Measurements from ENCODE around the gene SERPINA9. TPM values are rescaled to one million over a fixed set of nuclear protein-coding genes. Genes with fewer than 3 reads are reported as not detected.

The SERPINA9 gene
- polyA plus RNA-seq, 1 donor (not counting 4 experiments of a cell fraction or from before 2014, with no cell fraction given): 0.05 TPM

GRCh38 chr14:94448071-94448808 lies 27.8 kb downstream of the SERPINA9 start:
- no peaks in the 10 kb centered on the region for H4K20me1 ChIP-seq (ENCODE audit: control insufficient read depth, extremely low read depth, insufficient read depth, low read length)
- FAIRE-seq: no peak
- no peak overlapping the region for H3K4me3 ChIP-seq (ENCODE audit: control insufficient read depth in 2 of 3, extremely low read depth in 1 of 3, insufficient read depth in 2 of 3, low read depth in 1 of 3, low read length in 3 of 3)

GRCh38 chr14:94447206-94447605 lies 28.8 kb downstream of the SERPINA9 start:
- TF ChIP-seq CTCF (optimal IDR thresholded peaks at IDR 0.05 in 1 of 3, IDR thresholded peaks at IDR 0.05 in 1 of 3, conservative IDR thresholded peaks at IDR 0.05 in 1 of 3; ENCODE audit: extremely low read depth in 1 of 3, insufficient read depth in 2 of 3, low read length in 3 of 3): no peak
- TF ChIP-seq EZH2 (IDR thresholded peaks at IDR 0.05; ENCODE audit: low read length): no peak
- no peak overlapping the region for H3K9ac ChIP-seq (ENCODE audit: control insufficient read depth, extremely low read depth, insufficient read depth, low read length)
- no peak for DNase-seq (ENCODE audit: low read depth, low spot score)
- H3K36me3 ChIP-seq (ENCODE audit: control insufficient read depth in 2 of 2, extremely low read depth in 1 of 2, insufficient read depth in 2 of 2, low read length in 2 of 2): no peaks in the 10 kb centered on the region
- H3K79me2 ChIP-seq (ENCODE audit: control insufficient read depth, insufficient read depth, low read length): no peaks in the 10 kb centered on the region
- dilution Hi-C loops (cut with MboI; ENCODE audit: extremely low pct_ligation_motif_present, low sequenced_read_pairs): no loop called here
- H3K27ac ChIP-seq (ENCODE audit: control insufficient read depth, insufficient read depth, low read length): no peak overlapping the region
- no peaks in the 10 kb centered on the region for H3K27me3 ChIP-seq (ENCODE audit: control insufficient read depth, extremely low read depth, insufficient read depth, low read length)
- H3K4me3 ChIP-seq (ENCODE audit: control insufficient read depth in 2 of 3, extremely low read depth in 1 of 3, insufficient read depth in 2 of 3, low read depth in 1 of 3, low read length in 3 of 3): no peak overlapping the region
- FAIRE-seq: no peak
- no peaks in the 10 kb centered on the region for H4K20me1 ChIP-seq (ENCODE audit: control insufficient read depth, extremely low read depth, insufficient read depth, low read length)
- peaks cover 3% of the 10 kb centered on the region for H3K4me1 ChIP-seq (ENCODE audit: control insufficient read depth, extremely low read depth, insufficient read depth, low read length)
- no peaks in the 10 kb centered on the region for H3K9me3 ChIP-seq (ENCODE audit: control insufficient read depth, low read depth, low read length)
- no peak overlapping the region for H3K4me2 ChIP-seq (ENCODE audit: control insufficient read depth, extremely low read depth, insufficient read depth, low read depth, low read length)
- H3K9me1 ChIP-seq (ENCODE audit: control insufficient read depth, extremely low read depth, insufficient read depth, low read length): no peaks in the 10 kb centered on the region
- no peak overlapping the region for H2AFZ ChIP-seq (ENCODE audit: control insufficient read depth, low read length)

More at GRCh38 chr14:94448071-94448808, 27.8 kb downstream of the SERPINA9 start:
- TF ChIP-seq CTCF (optimal IDR thresholded peaks at IDR 0.05 in 1 of 3, IDR thresholded peaks at IDR 0.05 in 1 of 3, conservative IDR thresholded peaks at IDR 0.05 in 1 of 3; ENCODE audit: extremely low read depth in 1 of 3, insufficient read depth in 2 of 3, low read length in 3 of 3) (no peak), EZH2 (IDR thresholded peaks at IDR 0.05; ENCODE audit: low read length) (no peak)
- Histone ChIP-seq H3K79me2 (ENCODE audit: control insufficient read depth, insufficient read depth, low read length) (no peaks in the 10 kb centered on the region), H3K4me2 (ENCODE audit: control insufficient read depth, extremely low read depth, insufficient read depth, low read depth, low read length) (peak overlapping the region; percentile 29), H3K9ac (ENCODE audit: control insufficient read depth, extremely low read depth, insufficient read depth, low read length) (no peak overlapping the region), H3K27ac (ENCODE audit: control insufficient read depth, insufficient read depth, low read length) (no peak overlapping the region), H3K9me3 (ENCODE audit: control insufficient read depth, low read depth, low read length) (no peaks in the 10 kb centered on the region), H3K36me3 (ENCODE audit: control insufficient read depth in 2 of 2, extremely low read depth in 1 of 2, insufficient read depth in 2 of 2, low read length in 2 of 2) (no peaks in the 10 kb centered on the region), H2AFZ (ENCODE audit: control insufficient read depth, low read length) (no peak overlapping the region), H3K4me1 (ENCODE audit: control insufficient read depth, extremely low read depth, insufficient read depth, low read length) (peaks cover 3% of the 10 kb centered on the region), H3K27me3 (ENCODE audit: control insufficient read depth, extremely low read depth, insufficient read depth, low read length) (no peaks in the 10 kb centered on the region), H3K9me1 (ENCODE audit: control insufficient read depth, extremely low read depth, insufficient read depth, low read length) (no peaks in the 10 kb centered on the region)
- dilution Hi-C loops (cut with MboI; ENCODE audit: extremely low pct_ligation_motif_present, low sequenced_read_pairs): no loop called here
- no peak for DNase-seq (ENCODE audit: low read depth, low spot score)
